ENCODE data around the gene ASXL2.

DNA sequence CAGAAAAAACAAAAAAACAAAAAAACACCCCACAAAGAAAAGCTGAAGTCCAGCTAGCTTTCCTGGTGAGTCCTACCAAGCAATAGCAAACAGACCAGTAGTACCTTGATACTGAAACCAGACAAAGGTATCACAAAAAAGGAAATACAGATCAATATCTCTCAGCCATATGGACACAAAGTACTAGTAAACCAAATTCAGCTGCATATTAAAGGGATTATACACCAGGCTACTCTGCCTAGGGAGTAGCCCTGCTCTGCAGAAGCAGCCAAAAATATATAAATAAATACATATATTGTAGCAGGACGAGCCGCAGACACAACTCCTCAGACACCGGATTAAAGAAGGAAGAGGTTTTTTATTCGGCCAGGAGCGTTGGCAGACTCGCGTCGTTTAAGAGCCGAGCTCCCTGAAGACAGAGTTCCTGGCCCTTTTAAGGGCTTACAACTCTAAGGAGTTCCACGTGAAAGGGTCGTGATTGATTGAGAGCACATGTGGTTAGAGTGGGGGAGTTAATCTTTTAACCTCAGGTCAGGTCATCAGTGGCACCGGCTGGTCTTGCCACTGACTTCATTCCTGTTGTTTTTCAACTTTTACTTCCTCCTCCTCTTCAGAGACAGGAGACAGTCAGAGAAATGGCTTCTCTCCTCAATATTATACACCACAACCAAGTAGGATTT lies 166.5 kb downstream of the ASXL2 start:
- TF ChIP-seq POLR2A (IDR thresholded peaks at IDR 0.05; ENCODE audit: low read depth, low read length) (no peak), POLR2AphosphoS5 (IDR thresholded peaks at IDR 0.05; ENCODE audit: low read depth, low read length) (no peak), TAF1 (IDR thresholded peaks at IDR 0.05; ENCODE audit: low read depth, low read length) (no peak)
